HG02970 (cell line): ENCODE data around the gene TP63.

Experiments
- ATAC-seq: cut with Tn5 transposase; IDR thresholded peaks from one replicate; pipeline ENCODE4 v1.9.1; 2021; ENCODE audit warnings: mild to moderate bottlenecking, moderate library complexity, moderate number of reproducible peaks; ENCODE audit not compliant: unreplicated experiment, low FRiP score

TP63 gene

DNA sequence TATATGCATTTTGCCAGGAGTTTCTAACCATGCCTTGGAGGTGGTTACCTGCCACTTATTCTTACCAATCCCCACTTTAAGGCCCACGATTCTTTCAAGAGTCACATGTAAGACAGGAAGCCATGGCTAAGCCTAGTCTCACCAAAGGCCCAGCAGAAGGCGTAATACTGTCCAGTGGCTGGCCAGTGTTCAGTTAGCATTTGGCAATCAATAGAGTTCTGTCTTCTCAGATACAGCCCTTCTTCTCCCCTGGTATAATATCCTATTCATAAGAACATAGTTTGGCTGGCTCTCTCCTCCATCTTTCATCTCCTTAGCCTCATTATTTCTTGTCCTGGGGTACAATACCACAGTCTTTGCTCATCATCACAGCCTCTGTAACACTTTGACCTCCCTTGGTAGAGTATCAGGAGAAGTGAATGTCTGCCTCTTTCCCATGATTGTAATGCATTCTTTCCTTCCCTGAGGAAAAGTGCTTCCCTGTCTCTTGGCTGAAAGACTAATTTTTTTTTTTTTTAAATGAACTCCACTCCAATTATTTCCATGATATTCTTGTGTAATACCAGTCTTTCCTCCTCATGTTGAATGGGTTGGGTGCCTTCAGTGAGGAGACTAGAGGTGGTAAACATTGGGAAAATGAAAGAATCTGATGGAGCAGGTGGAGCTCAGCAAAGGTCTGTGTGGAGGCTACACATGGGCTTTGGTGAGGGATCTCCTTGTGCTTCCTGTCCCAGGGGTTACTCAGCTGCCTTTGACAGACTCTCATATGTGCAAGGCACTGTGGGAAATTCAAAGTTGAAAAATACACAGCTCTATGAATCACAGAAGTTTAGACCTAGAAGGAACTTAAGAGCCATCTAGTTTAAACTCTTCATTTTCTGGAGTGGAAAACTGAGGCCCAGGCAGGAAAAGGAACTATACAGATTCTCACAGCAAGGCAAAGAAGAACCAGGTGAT, 271.3 kb downstream of the TP63 start:
- no peak for ATAC-seq

GRCh38 chr3:189903562-189904250, 272.5 kb downstream of the TP63 start:
- ATAC-seq = no peak

DNA sequence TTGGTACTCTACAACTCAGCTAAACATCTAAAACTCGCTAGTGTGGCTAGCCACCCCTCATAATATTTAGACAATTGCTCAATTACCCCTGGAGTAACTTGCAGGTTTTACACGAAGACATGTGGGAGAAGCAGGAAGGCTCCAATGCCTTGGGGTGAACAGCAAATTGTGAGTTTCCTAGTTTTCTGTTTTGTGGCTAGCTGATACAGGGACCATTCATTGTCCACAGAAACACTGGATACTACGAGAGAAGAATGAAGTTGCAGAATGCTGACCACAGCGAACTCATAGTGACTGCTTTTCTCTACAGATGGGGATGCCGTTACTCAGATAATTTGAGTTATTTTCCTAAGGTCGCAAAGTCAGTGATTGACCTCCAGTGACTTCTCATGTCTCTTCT, 276.6 kb downstream of the TP63 start:
- no peak for ATAC-seq

GRCh38 chr3:189908646-189909045, 277.5 kb downstream of the TP63 start:
- no peak for ATAC-seq

- no peak for ATAC-seq
These were observed 277.9 kb downstream of the TP63 start for GRCh38 chr3:189909139-189909538.

DNA sequence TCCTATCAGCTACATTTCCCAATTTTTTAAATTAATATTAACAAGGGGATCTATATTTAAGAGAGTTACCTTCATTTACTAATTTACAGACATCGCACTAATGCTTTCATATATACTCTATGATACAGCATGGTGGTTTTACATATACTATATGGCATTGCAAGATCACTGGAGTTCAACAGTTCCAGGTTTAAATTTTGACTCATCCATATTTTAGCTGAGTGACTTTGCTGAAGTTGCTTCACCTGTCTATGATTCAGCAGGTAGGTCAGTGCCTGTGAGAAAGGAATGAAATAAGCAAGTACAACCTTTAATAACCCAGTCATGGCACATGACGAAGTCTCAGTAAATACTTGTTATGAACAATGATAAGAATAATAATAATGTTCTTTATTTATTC, 278.4 kb downstream of the TP63 start:
- no peak for ATAC-seq

- no peak for ATAC-seq
These were observed 279.8 kb downstream of the TP63 start for GRCh38 chr3:189911001-189911400.

GRCh38 chr3:189914799-189915198, 283.6 kb downstream of the TP63 start:
- ATAC-seq = no peak

- no peak for ATAC-seq
These were observed 290.6 kb downstream of the TP63 start for GRCh38 chr3:189921770-189922169.

GRCh38 chr3:189927975-189928895, 297.0 kb downstream of the TP63 start:
- ATAC-seq = no peak

DNA sequence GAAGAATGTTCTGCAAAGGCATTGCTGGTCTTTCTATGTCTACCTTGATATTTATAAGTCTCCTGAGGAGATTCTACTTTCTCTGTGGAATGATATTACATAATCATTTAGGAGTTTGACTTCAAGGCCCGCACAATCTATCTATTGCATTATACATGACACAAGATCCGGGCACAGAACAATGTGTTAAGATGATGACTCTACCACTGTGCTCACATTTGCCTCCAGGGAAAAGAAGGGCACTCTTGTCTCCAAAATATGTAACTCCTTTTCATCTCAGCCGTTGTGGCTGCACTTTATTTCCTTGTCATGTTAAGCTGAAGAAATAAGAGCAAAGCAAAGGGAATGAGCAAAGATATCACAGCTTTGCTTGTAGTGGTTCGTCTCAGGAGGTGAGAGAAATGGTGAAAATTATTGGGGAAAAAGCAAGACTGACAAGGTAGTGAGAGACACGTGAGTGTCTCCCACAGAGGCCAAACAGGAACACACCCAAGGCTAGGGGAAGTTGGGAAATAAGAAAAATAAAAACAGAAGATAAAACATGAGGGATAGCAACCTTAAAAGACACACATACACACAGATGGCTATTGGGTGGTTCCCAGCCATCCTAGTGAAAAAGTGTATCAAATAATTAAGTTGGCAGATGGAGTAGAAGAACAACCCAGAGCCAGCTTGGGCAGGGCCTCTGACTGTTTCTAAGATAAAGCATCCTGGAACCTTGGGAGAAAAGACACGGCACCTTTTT, 305.2 kb downstream of the TP63 start:
- no peak for ATAC-seq

DNA sequence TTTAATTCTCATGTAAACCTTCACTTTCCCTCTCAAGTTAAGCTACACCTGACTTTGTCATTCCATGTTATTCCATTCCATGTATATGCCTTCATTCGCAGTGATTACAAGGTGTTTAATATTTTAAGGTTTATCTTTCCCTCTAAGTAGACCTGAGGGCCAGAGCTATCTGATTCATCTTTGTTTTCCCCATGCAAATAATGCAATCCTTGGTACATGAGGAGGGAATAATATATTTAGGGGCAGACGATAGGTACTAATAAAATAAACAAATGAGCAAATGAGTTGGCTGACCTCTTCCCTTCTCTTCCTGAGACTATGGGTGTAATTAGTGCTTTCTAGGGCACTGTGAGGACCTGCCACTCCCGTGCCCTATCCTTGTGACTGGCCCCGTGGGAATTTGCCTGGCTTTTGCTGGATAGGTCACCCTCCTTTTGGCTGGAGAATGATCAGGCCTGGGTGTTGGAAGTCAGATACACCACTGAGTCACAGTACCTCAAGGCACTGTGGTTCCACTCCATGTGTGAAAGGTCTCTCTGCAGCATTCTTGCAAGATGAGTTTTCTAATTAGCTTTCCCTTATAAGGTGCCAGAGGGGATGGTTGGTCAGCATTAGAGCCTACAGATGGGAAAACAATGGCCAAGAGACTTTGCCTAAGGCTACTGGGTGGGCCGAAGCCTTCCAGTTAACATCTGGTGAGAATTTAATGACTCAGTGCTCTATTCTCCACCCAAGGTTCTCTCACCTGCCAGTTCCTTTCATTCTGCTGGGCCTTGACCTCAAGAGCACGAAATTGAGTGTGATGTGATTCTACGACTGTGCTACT, 306.3 kb downstream of the TP63 start:
- no peak for ATAC-seq

- no peak for ATAC-seq
These were observed 309.9 kb downstream of the TP63 start for GRCh38 chr3:189941125-189941524.

DNA sequence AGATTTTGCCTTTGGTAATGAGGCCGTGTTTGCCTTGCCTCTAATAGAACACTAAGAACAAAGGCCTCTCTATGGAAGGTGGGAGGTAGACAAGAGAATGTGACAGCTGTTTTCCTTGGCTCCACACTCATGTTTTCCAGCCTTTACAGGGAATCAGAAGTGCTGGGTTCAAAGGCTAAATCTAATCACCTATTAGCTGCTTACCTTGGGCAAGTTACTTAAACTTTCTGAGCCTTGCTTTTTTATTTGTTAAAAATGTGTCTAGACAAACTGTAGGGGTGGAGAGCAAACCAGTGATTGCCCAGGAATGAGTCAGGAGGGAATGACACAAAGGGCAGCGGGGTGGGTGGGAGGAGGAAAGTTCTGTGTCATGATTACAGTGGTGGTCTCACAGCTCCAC, 310.5 kb downstream of the TP63 start:
- ATAC-seq = no peak

DNA sequence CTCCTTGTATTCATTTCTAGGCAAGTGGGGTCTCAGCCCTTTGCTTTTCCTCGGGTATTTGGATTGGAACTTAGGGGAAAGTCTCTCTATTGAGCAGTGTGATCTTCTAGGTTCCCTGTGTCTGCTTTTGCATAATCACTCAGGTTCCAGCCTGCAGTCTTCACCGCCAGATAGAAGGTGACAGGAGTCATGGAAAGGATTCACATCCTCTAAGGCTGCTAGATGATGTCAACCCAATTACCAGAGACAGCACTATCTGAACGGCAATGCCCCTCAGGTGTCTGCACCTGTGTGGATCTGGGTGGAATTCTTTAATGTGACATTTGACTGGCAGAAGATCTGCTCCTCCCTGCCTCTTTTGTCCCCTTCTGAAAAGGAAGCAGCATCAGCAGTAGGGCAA, 311.8 kb downstream of the TP63 start:
- ATAC-seq = no peak

- no peak for ATAC-seq
These were observed 313.3 kb downstream of the TP63 start for GRCh38 chr3:189944285-189945145.

DNA sequence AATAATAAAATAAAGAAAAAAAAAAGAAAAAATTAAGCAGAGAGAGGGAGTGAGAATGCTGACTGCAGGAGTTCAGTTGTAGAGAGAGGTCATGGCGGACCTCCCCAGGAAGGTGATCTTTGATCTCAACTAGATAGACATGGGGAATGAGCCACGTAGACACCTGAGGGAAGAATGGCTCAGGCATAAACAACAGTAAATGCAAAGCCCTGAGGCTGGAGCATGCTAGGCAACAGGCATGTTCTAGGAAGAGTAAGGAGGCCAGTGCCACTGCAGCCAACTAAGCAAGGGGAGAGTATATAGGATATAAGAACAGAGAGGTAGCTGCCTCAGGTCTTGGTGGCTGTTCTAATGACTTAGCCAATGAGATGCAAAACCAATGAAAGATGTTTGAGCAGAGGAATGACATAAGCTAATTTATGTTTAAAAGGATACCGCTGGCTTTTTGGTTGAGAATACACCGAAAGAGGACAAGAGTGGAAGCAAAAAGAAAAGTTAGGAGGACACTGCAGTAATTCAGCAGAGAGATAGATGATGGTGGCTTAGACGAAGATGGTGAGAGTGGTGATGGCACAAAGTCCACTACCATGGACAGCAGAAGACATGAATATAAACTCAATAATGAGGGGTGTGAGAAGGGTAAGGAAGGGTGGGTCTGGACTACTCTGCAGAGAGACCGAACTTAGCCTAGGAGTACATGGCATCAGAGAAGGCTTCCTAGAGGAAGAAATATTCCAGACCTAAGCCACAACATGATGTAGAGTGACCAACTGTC, 314.9 kb downstream of the TP63 start:
- no peak for ATAC-seq
